Right lobe of liver (tissue), 4 donors: ENCODE measurements around the gene SMARCC1.

Source experiments
- CTCF ChIP-seq, 4 donors: fragments of 200-600 bp in 3 of 4; fragments of 450-650 bp in 1 of 4; IDR thresholded peaks; one replicate each; pipeline versions ENCODE4 v1.5.1 to v1.8.0; 2016 to 2022; ENCODE audit warnings: antibody characterized with exemption in 4 of 4, mild to moderate bottlenecking in 2 of 4
- POLR2A ChIP-seq: fragments of 450-650 bp; IDR thresholded peaks from one replicate; pipeline ENCODE4 v1.6.1; 2017; ENCODE audit warnings: antibody characterized with exemption, mild to moderate bottlenecking
- donor health status: DM: no; HTN: no; CAD: no.
- donor health status: DM: no; HTN: no; CAD: no.
- donor health status: DM: no; HTN: yes; CAD: no.

GRCh38 chr3:47711596-47711995 lies 70.1 kb downstream of the SMARCC1 start:
- TF ChIP-seq CTCF (IDR thresholded peaks at IDR 0.05) (no peak), POLR2A (no peak)
